SK-N-SH (cell line): Measurements from ENCODE around the gene PTPN6.

Experiments used
- CTCF ChIP-seq: fragments of 200-600 bp; sonication (generic); IDR thresholded peaks from 2 replicates; pipeline ENCODE4 v1.6.1; 2017; ENCODE audit warnings: antibody characterized with exemption, mild to moderate bottlenecking, moderate library complexity
- EP300 ChIP-seq, 2 experiments: IDR thresholded peaks; 2 replicates each; pipeline versions ENCODE4 v1.4.0 to v1.6.1; 2012; ENCODE audit warnings: borderline replicate concordance in 1 of 2, low read depth in 1 of 2, low read length in 1 of 2
- MAX ChIP-seq: IDR thresholded peaks from 2 replicates; pipeline ENCODE4 v1.4.0; 2012; ENCODE audit warnings: low read depth
- RFX5 ChIP-seq: IDR thresholded peaks from 2 replicates; pipeline ENCODE4 v1.6.1; 2012; ENCODE audit warnings: mild to moderate bottlenecking, improper control_type of control experiment, low read length

- TF ChIP-seq CTCF (no peak), RFX5 (no peak), EP300 (IDR thresholded peaks at IDR 0.05; ENCODE audit: borderline replicate concordance in 1 of 2, low read depth in 1 of 2, low read length in 1 of 2) (no peak), MAX (no peak)
Measured at GRCh38 chr12:6947615-6948014, 3.5 kb upstream of the PTPN6 start.
